Mesendoderm (in vitro differentiated cells): Measurements from ENCODE around the gene KLK14. TPM values are rescaled to one million over a fixed set of nuclear protein-coding genes. Genes with fewer than 3 reads are reported as not detected.

Source experiments
- DNase-seq: peaks from one replicate; pipeline ENCODE4 v3.0.0; 2013
- H2AK5ac ChIP-seq: 2 replicates; pipeline ENCODE4 v1.6.1; 2013; ENCODE audit warnings: low read length, inconsistent platforms
- H2BK120ac ChIP-seq: 2 replicates; pipeline ENCODE4 v1.6.1; 2013; ENCODE audit warnings: low read depth, mild to moderate bottlenecking, low read length, moderate library complexity, mixed read lengths
- H2BK15ac ChIP-seq: replicated peaks from 2 replicates; pipeline ENCODE4 v1.6.1; 2013; ENCODE audit warnings: low read depth, mild to moderate bottlenecking, moderate library complexity
- H2BK5ac ChIP-seq: 2 replicates; pipeline ENCODE4 v1.6.1; 2013; ENCODE audit warnings: low read length, inconsistent platforms
- H3K18ac ChIP-seq: 2 replicates; pipeline ENCODE4 v1.6.1; 2013; ENCODE audit warnings: mild to moderate bottlenecking, low read length, mixed read lengths
- H3K23ac ChIP-seq: one replicate; pipeline ENCODE4 v1.6.1; 2013; ENCODE audit warnings: low read length
- H3K27ac ChIP-seq: 2 replicates; pipeline ENCODE4 v1.5.1; 2013; ENCODE audit warnings: low read depth, mild to moderate bottlenecking, inconsistent platforms, low read length, moderate library complexity
- H3K27me3 ChIP-seq: 2 replicates; pipeline ENCODE4 v1.6.1; 2013; ENCODE audit warnings: low read length, control low read depth, mild to moderate bottlenecking, inconsistent platforms; ENCODE audit not compliant: insufficient read depth, poor library complexity
- H3K36me3 ChIP-seq: 2 replicates; pipeline ENCODE4 v1.6.1; 2013; ENCODE audit warnings: low read length, inconsistent platforms; ENCODE audit not compliant: control insufficient read depth, insufficient read depth
- H3K4ac ChIP-seq: one replicate; pipeline ENCODE4 v1.6.1; 2013; ENCODE audit warnings: low read depth, mild to moderate bottlenecking, low read length, moderate library complexity
- H3K4me1 ChIP-seq: 2 replicates; pipeline ENCODE4 v1.6.1; 2013; ENCODE audit warnings: low read depth, low read length, inconsistent platforms; ENCODE audit not compliant: control insufficient read depth
- H3K4me2 ChIP-seq: 2 replicates; pipeline ENCODE4 v1.6.1; 2013; ENCODE audit warnings: low read length
- H3K4me3 ChIP-seq: 2 replicates; pipeline ENCODE4 v1.5.1; 2013; ENCODE audit warnings: mild to moderate bottlenecking, low read length
- H3K56ac ChIP-seq: one replicate; pipeline ENCODE4 v1.6.1; 2013; ENCODE audit warnings: low read length
- H3K79me1 ChIP-seq: 2 replicates; pipeline ENCODE4 v1.6.1; 2013; ENCODE audit warnings: low read length, inconsistent platforms
- H3K79me2 ChIP-seq: 2 replicates; pipeline ENCODE4 v1.6.1; 2013; ENCODE audit warnings: mild to moderate bottlenecking, low read length; ENCODE audit not compliant: control insufficient read depth, insufficient read depth
- H3K9ac ChIP-seq: 2 replicates; pipeline ENCODE4 v1.6.1; 2013; ENCODE audit warnings: low read length, inconsistent platforms
- H4K5ac ChIP-seq: one replicate; pipeline ENCODE4 v1.6.1; 2013; ENCODE audit warnings: low read length
- H4K8ac ChIP-seq: one replicate; pipeline ENCODE4 v1.6.1; 2013; ENCODE audit warnings: low read depth, mild to moderate bottlenecking, control low read depth, low read length, moderate library complexity
- WGBS: extraction: QIAGEN DNeasy Blood & Tissue Kit; methylation state at CpG from one replicate; pipeline ENCODE4 v1.1.7; 2013; ENCODE audit warnings: low lambda C conversion rate, missing lambda C conversion rate; ENCODE audit not compliant: insufficient coverage; ENCODE audit errors: extremely low coverage; 5-methylcytosine and 5-hydroxymethylcytosine counted together
- polyA plus RNA-seq, 2 experiments: library from polyadenylated mRNA; stranded (reverse); fragments of 200-250 nt; gene quantifications; one replicate each; pipeline ENCODE4 v1.2.3, GENCODE V29; 2013

KLK14 gene
- 0.21 TPM for polyA plus RNA-seq (2013, experiment 1 of 2)
- 0.15 TPM for polyA plus RNA-seq (2013, experiment 2 of 2)

- Histone ChIP-seq H2BK15ac (no peak within 1 kb of the TSS), H3K4me2 (no peak within 1 kb of the TSS), H2BK5ac (no peak within 1 kb of the TSS), H3K56ac (no peak within 1 kb of the TSS), H3K27ac (no peak within 1 kb of the TSS), H3K4me3 (no peak within 1 kb of the TSS), H4K8ac (no peak within 1 kb of the TSS), H2AK5ac (no peak within 1 kb of the TSS), H3K79me2 (no peaks in the 10 kb centered on the region), H3K36me3 (no peaks in the 10 kb centered on the region), H3K9ac (no peak within 1 kb of the TSS), H3K27me3 (no peaks in the 10 kb centered on the region), H3K4me1 (no peaks in the 10 kb centered on the region), H3K18ac (no peak within 1 kb of the TSS), H4K5ac (no peak within 1 kb of the TSS), H2BK120ac (no peak within 1 kb of the TSS), H3K23ac (no peak within 1 kb of the TSS), H3K4ac (no peak within 1 kb of the TSS), H3K79me1 (no peaks in the 10 kb centered on the region)
- no CpG with 5 or more reads among the region's 7 CpGs for WGBS
- DNase-seq: no peak
These were observed at the start of gene KLK14 for GRCh38 chr19:51082611-51083010. Gene KLK14, minus strand, starts transcription at chr19:51082887. Its CDS starts 273 bp downstream, at chr19:51082614.

- Histone ChIP-seq H3K79me1 (no peaks in the 10 kb centered on the region), H3K4me3 (no peak overlapping the region), H2BK5ac (no peak overlapping the region), H3K23ac (no peak overlapping the region), H3K18ac (no peak overlapping the region), H4K5ac (no peak overlapping the region), H3K79me2 (no peaks in the 10 kb centered on the region), H3K27me3 (no peaks in the 10 kb centered on the region), H3K56ac (no peak overlapping the region), H2BK120ac (no peak overlapping the region), H3K4ac (no peak overlapping the region), H3K27ac (no peak overlapping the region), H4K8ac (no peak overlapping the region), H2AK5ac (no peak overlapping the region), H3K4me2 (no peak overlapping the region), H3K36me3 (no peaks in the 10 kb centered on the region), H3K9ac (no peak overlapping the region), H3K4me1 (no peaks in the 10 kb centered on the region), H2BK15ac (no peak overlapping the region)
- no CpG with 5 or more reads among the region's 24 CpGs for WGBS
- peak; percentile 38 for DNase-seq
These were observed 49.3 kb upstream of the KLK14 start for GRCh38 chr19:51131780-51132680.

GRCh38 chr19:51129716-51130115 lies 47.0 kb upstream of the KLK14 start:
- Histone ChIP-seq H3K56ac (no peak overlapping the region), H3K27ac (no peak overlapping the region), H3K9ac (no peak overlapping the region), H3K4me3 (no peak overlapping the region), H2BK5ac (no peak overlapping the region), H3K36me3 (no peaks in the 10 kb centered on the region), H3K4ac (no peak overlapping the region), H2BK15ac (no peak overlapping the region), H2AK5ac (no peak overlapping the region), H4K8ac (no peak overlapping the region), H3K18ac (no peak overlapping the region), H4K5ac (no peak overlapping the region), H3K4me2 (no peak overlapping the region), H2BK120ac (no peak overlapping the region), H3K23ac (no peak overlapping the region), H3K79me1 (no peaks in the 10 kb centered on the region), H3K79me2 (no peaks in the 10 kb centered on the region), H3K27me3 (no peaks in the 10 kb centered on the region), H3K4me1 (no peaks in the 10 kb centered on the region)
- WGBS: no CpG with 5 or more reads among the region's 8 CpGs
- no peak for DNase-seq

GRCh38 chr19:51128227-51128626 lies 45.5 kb upstream of the KLK14 start:
- Histone ChIP-seq H2BK15ac (no peak overlapping the region), H3K9ac (no peak overlapping the region), H3K27ac (no peak overlapping the region), H4K5ac (no peak overlapping the region), H3K79me2 (no peaks in the 10 kb centered on the region), H3K36me3 (no peaks in the 10 kb centered on the region), H2AK5ac (no peak overlapping the region), H2BK120ac (no peak overlapping the region), H3K27me3 (no peaks in the 10 kb centered on the region), H3K4me1 (no peaks in the 10 kb centered on the region), H3K4me3 (no peak overlapping the region), H3K18ac (no peak overlapping the region), H3K4me2 (no peak overlapping the region), H3K4ac (no peak overlapping the region), H3K23ac (no peak overlapping the region), H3K79me1 (no peaks in the 10 kb centered on the region), H2BK5ac (no peak overlapping the region), H4K8ac (no peak overlapping the region), H3K56ac (no peak overlapping the region)
- WGBS: no CpG with 5 or more reads among the region's 7 CpGs
- no peak for DNase-seq

- Histone ChIP-seq H2BK5ac (no peak overlapping the region), H3K4me3 (no peak overlapping the region), H2BK15ac (no peak overlapping the region), H3K79me2 (no peaks in the 10 kb centered on the region), H3K27ac (no peak overlapping the region), H3K4me2 (no peak overlapping the region), H2BK120ac (no peak overlapping the region), H3K36me3 (no peaks in the 10 kb centered on the region), H2AK5ac (no peak overlapping the region), H3K27me3 (no peaks in the 10 kb centered on the region), H3K79me1 (no peaks in the 10 kb centered on the region), H3K9ac (no peak overlapping the region), H3K4ac (no peak overlapping the region), H4K8ac (no peak overlapping the region), H3K18ac (no peak overlapping the region), H3K4me1 (no peaks in the 10 kb centered on the region), H4K5ac (no peak overlapping the region), H3K23ac (no peak overlapping the region), H3K56ac (no peak overlapping the region)
- WGBS: no CpG with 5 or more reads among the region's 4 CpGs
- no peak for DNase-seq
These were observed 45.1 kb upstream of the KLK14 start for GRCh38 chr19:51127755-51128154.
